BJ (cell line): ENCODE results near the gene DPP10. TPM values are rescaled to one million over a fixed set of nuclear protein-coding genes. Genes with fewer than 3 reads are reported as not detected.

Source experiments
- CTCF ChIA-PET: fragments of 350-600 bp; formaldehyde crosslinking; extraction: SDS; loops from one replicate; lab custom pipeline; 2021; ENCODE audit warnings: antibody characterized with exemption, inconsistent platforms; lab: Yijun Ruan, JAX
- POLR2A ChIA-PET: fragments of 300-600 bp; sonication (Branson Sonifier 250); formaldehyde crosslinking; extraction: SDS; loops from one replicate; lab custom pipeline; 2021; ENCODE audit warnings: antibody characterized with exemption; lab: Charles Lee
- DNase-seq: peaks from one replicate; pipeline ENCODE4 v3.0.0-alpha.2; 2011; ENCODE audit warnings: low read depth
- H3K27me3 ChIP-seq: 2 replicates; pipeline ENCODE4 v1.6.0; 2011; ENCODE audit warnings: low read length; ENCODE audit not compliant: control insufficient read depth, insufficient read depth
- H3K36me3 ChIP-seq: 2 replicates; pipeline ENCODE4 v1.5.1; 2011; ENCODE audit warnings: low read length; ENCODE audit not compliant: control insufficient read depth, insufficient read depth
- H3K4me3 ChIP-seq: 2 replicates; pipeline ENCODE4 v1.5.1; 2011; ENCODE audit warnings: low read depth, mild to moderate bottlenecking, control low read depth, low read length
- CTCF ChIP-seq: IDR thresholded peaks from 2 replicates; pipeline ENCODE4 v1.5.1; 2011; ENCODE audit warnings: low read depth, mild to moderate bottlenecking, control low read depth, inconsistent platforms, low read length, moderate library complexity; ENCODE audit not compliant: insufficient read depth
- polyA plus RNA-seq: library from polyadenylated mRNA; depleted of rRNA; stranded (reverse); fragments of >200 nt; gene quantifications from 2 replicates; pipeline ENCODE4 v1.2.3, GENCODE V29; 2011

Gene DPP10
- polyA plus RNA-seq, 1 experiment = not detected

GRCh38 chr2:115603285-115603684 is 1160.8 kb downstream of the DPP10 start:
- H3K4me3 ChIP-seq = no peak overlapping the region
- no peaks in the 10 kb centered on the region for H3K36me3 ChIP-seq
- no peaks in the 10 kb centered on the region for H3K27me3 ChIP-seq
- CTCF ChIA-PET = no interaction called here
- POLR2A ChIA-PET = no interaction called here
- DNase-seq = no peak
- no peak for TF ChIP-seq CTCF

DNA sequence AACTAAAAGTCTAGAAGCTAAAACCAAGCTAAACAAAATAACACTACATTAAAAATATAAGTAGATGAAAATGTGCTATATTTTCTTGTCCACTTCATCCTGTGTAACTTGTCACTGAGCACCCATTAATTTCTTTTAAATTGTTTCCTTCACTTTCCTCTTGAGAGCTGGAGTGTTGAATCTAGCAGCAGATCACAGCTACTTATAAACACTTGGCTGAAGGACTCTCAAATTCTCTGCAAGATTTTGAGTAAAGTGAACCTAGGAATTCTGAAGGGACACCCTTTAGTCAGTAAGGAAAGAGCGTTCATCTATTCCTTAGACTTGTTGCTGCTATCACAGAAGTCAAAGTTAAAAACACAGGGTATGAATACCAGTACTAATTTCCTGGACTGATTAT is 1163.9 kb downstream of the DPP10 start:
- CTCF ChIA-PET = no interaction called here
- POLR2A ChIA-PET = no interaction called here

DNA sequence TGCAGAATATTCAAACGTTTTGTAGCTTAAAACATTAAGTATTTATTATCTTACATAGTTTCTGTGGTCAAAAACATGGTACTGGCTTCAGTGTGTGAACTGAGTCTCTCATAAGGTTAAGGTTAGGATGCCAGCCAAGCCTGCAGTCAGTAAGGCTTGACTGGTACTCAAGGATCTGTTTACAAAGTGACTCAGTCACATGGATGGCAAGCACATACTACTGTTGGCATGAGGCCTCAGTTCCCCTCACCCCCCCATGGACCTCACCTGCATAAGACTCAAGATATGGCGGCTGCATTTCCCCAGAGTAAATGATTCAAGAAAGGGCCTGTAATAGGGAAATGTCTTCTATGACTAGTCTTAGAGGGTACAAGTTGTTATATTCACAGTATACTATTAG is 1167.5 kb downstream of the DPP10 start:
- CTCF ChIA-PET = no interaction called here

More for the DNA sequence above, 1163.9 kb downstream of the DPP10 start:
- no peak for DNase-seq
- no peaks in the 10 kb centered on the region for H3K27me3 ChIP-seq
- TF ChIP-seq CTCF = no peak
- no peak overlapping the region for H3K4me3 ChIP-seq
- H3K36me3 ChIP-seq = no peaks in the 10 kb centered on the region

GRCh38 chr2:115610888-115611287 is 1168.4 kb downstream of the DPP10 start:
- ChIA-PET CTCF (no interaction called here), POLR2A (no interaction called here)
- DNase-seq = no peak
- Histone ChIP-seq H3K36me3 (no peaks in the 10 kb centered on the region), H3K4me3 (no peak overlapping the region), H3K27me3 (no peaks in the 10 kb centered on the region)
- TF ChIP-seq CTCF = no peak

More for the DNA sequence above, 1167.5 kb downstream of the DPP10 start:
- no peak overlapping the region for H3K4me3 ChIP-seq
- no peak for DNase-seq
- H3K27me3 ChIP-seq = no peaks in the 10 kb centered on the region
- H3K36me3 ChIP-seq = no peaks in the 10 kb centered on the region
- POLR2A ChIA-PET = no interaction called here
- TF ChIP-seq CTCF = no peak

DNA sequence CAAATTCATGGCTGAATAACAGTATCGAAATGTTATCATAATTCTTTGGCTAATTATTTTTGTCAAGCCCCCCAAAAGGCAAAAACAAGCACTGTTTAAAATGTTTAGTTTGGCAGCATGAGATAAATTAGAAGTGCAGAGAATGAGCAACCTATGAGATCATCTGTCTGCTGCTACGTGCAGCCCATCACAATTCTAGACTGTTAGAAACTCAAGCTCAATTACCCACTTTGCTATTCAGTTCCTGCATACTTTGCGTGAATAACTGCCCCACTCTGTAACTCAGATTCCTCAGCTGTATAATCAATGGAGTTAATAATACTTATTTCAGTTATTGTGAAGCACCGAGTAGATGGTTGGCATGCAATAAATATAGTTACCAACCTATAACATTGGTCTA is 1181.9 kb downstream of the DPP10 start:
- Histone ChIP-seq H3K36me3 (no peaks in the 10 kb centered on the region), H3K27me3 (no peaks in the 10 kb centered on the region), H3K4me3 (no peak overlapping the region)
- no peak for DNase-seq
- ChIA-PET CTCF (no interaction called here), POLR2A (no interaction called here)
- TF ChIP-seq CTCF = no peak
